PFSK-1 (cell line): ENCODE results near the gene MYBL2.

Experiments
- POLR2AphosphoS5 ChIP-seq: IDR thresholded peaks from 2 replicates; pipeline ENCODE4 v1.6.1; 2012; ENCODE audit warnings: low read depth, mild to moderate bottlenecking, control low read depth, low read length, moderate library complexity
- REST ChIP-seq, 2 experiments: IDR thresholded peaks; 2 replicates each; pipeline versions ENCODE4 v1.6.1 to v1.8.0; 2011 to 2012; ENCODE audit warnings: low read depth in 2 of 2, low read length in 2 of 2, control low read depth in 1 of 2, inconsistent platforms in 1 of 2, mild to moderate bottlenecking in 1 of 2, moderate library complexity in 1 of 2; ENCODE audit not compliant: insufficient read depth in 1 of 2
- SIN3A ChIP-seq: IDR thresholded peaks from 2 replicates; pipeline ENCODE4 v1.6.1; 2012; ENCODE audit warnings: mild to moderate bottlenecking, low read length, moderate library complexity, borderline replicate concordance; ENCODE audit not compliant: insufficient read depth
- TAF1 ChIP-seq: IDR thresholded peaks from 2 replicates; pipeline ENCODE4 v1.6.1; 2012; ENCODE audit warnings: low read length, control low read depth, borderline replicate concordance; ENCODE audit not compliant: insufficient read depth

GRCh38 chr20:43755851-43756250 is 88.9 kb downstream of the MYBL2 start:
- no peak for TF ChIP-seq SIN3A
- TF ChIP-seq REST (IDR thresholded peaks at IDR 0.05; ENCODE audit: insufficient read depth in 1 of 2, low read depth in 2 of 2, low read length in 2 of 2) = no peak
- TF ChIP-seq POLR2AphosphoS5 = no peak
- no peak for TF ChIP-seq TAF1
